Measurements from ENCODE around the gene RAB11FIP5.

Gene RAB11FIP5

DNA sequence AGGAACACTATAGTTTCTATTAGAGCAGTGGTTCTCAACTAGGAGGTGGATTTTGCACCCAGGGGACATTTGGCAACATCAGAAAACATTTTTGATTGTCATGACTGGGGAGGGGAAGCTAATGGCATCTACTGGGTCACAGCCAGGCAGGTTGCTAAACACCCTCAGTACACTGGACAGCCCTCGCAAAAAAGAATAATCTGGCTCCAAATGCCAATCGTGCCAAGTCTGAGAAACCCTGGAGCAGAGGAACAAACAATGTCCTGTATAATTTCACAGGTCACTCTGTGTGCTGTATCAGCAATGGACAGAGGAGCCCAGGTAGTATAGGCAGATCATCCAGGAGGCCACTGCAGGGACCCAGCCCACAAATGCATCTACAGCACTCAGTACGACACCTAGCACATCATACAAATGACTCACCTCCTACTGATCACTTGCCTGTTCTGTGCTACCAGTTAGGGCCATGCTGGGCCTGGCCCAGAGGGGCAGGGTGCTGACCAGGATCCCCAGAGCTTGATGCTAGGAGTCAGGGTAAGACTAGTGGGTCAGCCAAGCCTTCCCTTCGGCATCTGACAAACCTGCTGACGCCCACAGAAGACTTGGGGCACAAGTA is 78.9 kb downstream of the RAB11FIP5 start:
- DNase-seq (ENCODE audit: low spot score), result no peak

- no peak for DNase-seq (ENCODE audit: low spot score)
Observed at GRCh38 chr2:73033142-73033765, 79.5 kb downstream of the RAB11FIP5 start.

GRCh38 chr2:73032702-73033097 is 80.0 kb downstream of the RAB11FIP5 start:
- no peak for DNase-seq (ENCODE audit: low spot score)

GRCh38 chr2:73031725-73032701 is 80.7 kb downstream of the RAB11FIP5 start:
- DNase-seq (ENCODE audit: low spot score), result no peak

- DNase-seq (ENCODE audit: low spot score), result no peak
Observed at GRCh38 chr2:73031095-73031678, 81.6 kb downstream of the RAB11FIP5 start.

GRCh38 chr2:73028841-73029240 is 83.9 kb downstream of the RAB11FIP5 start:
- peak; percentile 54 for DNase-seq (ENCODE audit: low spot score)

DNA sequence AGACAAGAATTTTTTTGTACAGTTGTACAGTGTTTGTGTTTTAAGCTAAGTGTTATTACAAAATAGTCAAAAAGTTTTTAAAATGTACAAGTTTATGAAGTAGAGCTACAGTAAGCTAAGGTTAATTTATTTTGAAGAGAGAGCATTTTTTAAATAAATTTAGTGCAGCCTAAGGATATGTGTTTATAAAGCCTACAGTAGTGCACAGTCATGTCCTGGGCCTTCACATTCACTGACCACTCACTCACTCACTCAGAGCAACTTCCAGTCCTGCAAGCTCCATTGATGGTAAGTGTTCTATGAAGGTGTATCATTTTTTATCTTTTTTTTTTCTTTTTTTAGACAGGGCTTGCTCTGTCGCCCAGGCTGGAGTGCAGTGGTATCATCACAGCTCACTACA is 85.4 kb downstream of the RAB11FIP5 start:
- DNase-seq (ENCODE audit: low spot score), result no peak

- no peak for DNase-seq (ENCODE audit: low spot score)
Observed at GRCh38 chr2:73023497-73023896, 89.3 kb downstream of the RAB11FIP5 start.
